Ascending aorta (tissue), 2 donors: ENCODE results near the gene GBF1. TPM values are rescaled to one million over a fixed set of nuclear protein-coding genes. Genes with fewer than 3 reads are reported as not detected.

Experiments used
- DNase-seq, 2 donors: peaks; one replicate each; pipeline ENCODE4 v3.0.0-alpha.2; 2019; ENCODE audit warnings: low spot score in 2 of 2
- H3K27ac ChIP-seq, 2 donors: fragments of 200-600 bp; sonication (generic); one replicate each; pipeline ENCODE4 v1.5.1; 2016 to 2017; ENCODE audit warnings: mild to moderate bottlenecking in 1 of 2
- H3K27me3 ChIP-seq: fragments of 200-600 bp; sonication (generic); one replicate; pipeline ENCODE4 v1.5.1; 2017
- H3K36me3 ChIP-seq, 2 donors: fragments of 200-600 bp; sonication (generic); one replicate each; pipeline ENCODE4 v1.5.1; 2016
- H3K4me1 ChIP-seq, 2 donors: fragments of 200-600 bp; sonication (generic); one replicate each; pipeline ENCODE4 v1.5.1; 2016 to 2017; ENCODE audit warnings: mild to moderate bottlenecking in 1 of 2
- H3K4me3 ChIP-seq, 2 donors: fragments of 200-600 bp; sonication (generic); one replicate each; pipeline ENCODE4 v1.5.1; 2016 to 2017; ENCODE audit warnings: mild to moderate bottlenecking in 1 of 2
- H3K9me3 ChIP-seq, 2 donors: fragments of 200-600 bp; sonication (generic); one replicate each; pipeline ENCODE4 v1.5.1; 2016
- intact Hi-C: fragments of 100-400 bp; cut with DNase I; formaldehyde crosslinking; loops from one replicate; pipeline ENCODE4 v1.15.1; 2023
- total RNA-seq: library from RNA; depleted of rRNA; stranded (reverse); fragments of >200 nt; gene quantifications from one replicate; pipeline ENCODE4 v1.1.0, GENCODE V29; 2016
- TF ChIP-seq, protein P1 (sequence below), 3 experiments: fragments of 200-600 bp in 2 of 3; fragments of 450-650 bp in 1 of 3; sonication (generic) in 2 of 3; IDR thresholded peaks; one replicate each; pipeline ENCODE4 v1.5.1; 2016 to 2019; ENCODE audit warnings: antibody characterized with exemption in 3 of 3, mild to moderate bottlenecking in 1 of 3, moderate library complexity in 1 of 3

Gene GBF1
- total RNA-seq, 1 donor from 2014 or later, result 56.0 TPM

DNA sequence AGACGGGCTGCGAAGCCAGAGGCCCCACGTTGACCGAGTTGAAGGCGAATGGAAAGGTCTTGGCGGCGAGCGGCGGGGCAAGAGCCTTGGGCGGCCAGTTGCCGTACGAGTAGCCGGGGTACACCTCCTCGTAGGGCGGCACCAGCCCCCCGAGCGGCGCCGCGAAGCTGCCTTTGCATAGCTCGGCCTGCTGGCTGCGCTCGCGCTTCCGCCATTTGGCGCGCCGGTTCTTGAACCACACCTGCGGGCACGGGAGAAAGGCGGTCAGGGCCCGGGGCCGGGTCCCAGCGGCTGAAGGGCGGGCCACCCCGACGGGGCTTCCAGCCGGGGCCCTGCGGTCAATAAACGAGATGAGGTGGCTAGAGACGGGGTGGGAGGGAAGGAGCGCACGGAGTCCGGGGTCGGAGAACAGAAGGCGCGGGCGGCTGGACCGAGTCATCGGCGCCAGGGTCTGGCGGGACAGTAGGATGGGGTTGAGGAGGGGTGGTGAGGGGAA is 14.4 kb upstream of the GBF1 start:
- Histone ChIP-seq H3K4me3 (peak overlapping the region; percentile 61 to 72), H3K36me3 (no peaks in the 10 kb centered on the region), H3K4me1 (peaks cover 18 to 25% of the 10 kb centered on the region in 2 donors), H3K27me3 (peaks cover 20% of the 10 kb centered on the region), H3K9me3 (no peaks in the 10 kb centered on the region), H3K27ac (no peak overlapping the region)
- TF ChIP-seq, protein P1, sequence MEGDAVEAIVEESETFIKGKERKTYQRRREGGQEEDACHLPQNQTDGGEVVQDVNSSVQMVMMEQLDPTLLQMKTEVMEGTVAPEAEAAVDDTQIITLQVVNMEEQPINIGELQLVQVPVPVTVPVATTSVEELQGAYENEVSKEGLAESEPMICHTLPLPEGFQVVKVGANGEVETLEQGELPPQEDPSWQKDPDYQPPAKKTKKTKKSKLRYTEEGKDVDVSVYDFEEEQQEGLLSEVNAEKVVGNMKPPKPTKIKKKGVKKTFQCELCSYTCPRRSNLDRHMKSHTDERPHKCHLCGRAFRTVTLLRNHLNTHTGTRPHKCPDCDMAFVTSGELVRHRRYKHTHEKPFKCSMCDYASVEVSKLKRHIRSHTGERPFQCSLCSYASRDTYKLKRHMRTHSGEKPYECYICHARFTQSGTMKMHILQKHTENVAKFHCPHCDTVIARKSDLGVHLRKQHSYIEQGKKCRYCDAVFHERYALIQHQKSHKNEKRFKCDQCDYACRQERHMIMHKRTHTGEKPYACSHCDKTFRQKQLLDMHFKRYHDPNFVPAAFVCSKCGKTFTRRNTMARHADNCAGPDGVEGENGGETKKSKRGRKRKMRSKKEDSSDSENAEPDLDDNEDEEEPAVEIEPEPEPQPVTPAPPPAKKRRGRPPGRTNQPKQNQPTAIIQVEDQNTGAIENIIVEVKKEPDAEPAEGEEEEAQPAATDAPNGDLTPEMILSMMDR (IDR thresholded peaks at IDR 0.05), result peak; percentile 9 to 38 (median 18)
- intact Hi-C loops, result loop anchor here (2.0 kb wide), 1 partner anchor 14 kb away; the partner anchor contains the start of gene GBF1
- DNase-seq, result no peak

DNA sequence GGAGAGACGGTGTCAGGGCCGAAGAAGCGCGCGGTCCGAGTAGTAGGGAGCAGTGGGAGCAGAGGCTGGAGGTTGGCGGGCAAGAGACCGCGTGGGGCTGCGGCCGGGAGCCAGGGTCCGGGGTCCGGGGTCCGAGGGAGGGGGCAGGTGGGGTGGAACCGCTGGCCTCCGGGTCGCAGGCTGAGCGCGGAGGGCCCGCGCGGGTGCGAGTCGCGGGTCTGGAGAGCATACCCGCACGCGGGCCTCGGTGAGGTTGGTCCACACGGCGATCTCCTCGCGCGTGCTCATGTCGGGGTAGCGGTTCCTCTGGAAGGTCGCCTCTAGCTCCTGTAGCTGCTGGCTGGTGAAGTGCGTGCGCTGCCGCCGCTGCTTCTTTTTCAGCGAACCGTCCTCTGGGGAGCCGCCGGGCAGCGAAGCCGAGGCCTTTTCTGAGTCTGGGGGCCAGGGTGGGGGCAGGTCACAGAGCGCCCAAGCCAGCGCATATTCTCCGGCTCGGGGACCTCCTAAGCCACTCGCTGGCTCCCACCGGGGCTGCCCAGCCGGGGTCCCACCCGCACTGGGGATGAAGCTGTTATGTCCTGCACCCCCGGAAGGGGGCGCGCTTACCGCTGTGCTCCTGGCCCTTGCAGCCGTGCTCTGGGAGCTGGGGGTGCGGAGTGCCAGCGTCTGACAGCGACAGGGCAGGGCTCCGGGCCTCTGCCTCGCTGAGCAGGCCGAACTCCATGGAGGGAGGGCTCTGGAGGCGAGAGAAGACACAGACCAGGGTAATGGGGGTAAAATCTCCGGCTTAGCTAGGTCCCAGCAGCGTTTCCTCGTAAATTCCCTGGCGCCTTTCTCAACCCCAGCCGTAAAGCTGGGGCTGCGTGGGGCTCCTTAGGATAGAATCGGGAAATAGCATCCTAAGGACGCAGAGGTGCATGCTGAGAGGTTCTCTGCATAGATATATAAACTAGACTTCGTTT is 13.7 kb upstream of the GBF1 start:
- Histone ChIP-seq H3K4me3 (peak overlapping the region; percentile 61 to 72), H3K4me1 (peaks cover 18 to 19% of the 10 kb centered on the region in 2 donors)
- TF ChIP-seq, protein P1 (IDR thresholded peaks at IDR 0.05), result peak in 2 of 3 experiments; percentile 49 to 59

DNA sequence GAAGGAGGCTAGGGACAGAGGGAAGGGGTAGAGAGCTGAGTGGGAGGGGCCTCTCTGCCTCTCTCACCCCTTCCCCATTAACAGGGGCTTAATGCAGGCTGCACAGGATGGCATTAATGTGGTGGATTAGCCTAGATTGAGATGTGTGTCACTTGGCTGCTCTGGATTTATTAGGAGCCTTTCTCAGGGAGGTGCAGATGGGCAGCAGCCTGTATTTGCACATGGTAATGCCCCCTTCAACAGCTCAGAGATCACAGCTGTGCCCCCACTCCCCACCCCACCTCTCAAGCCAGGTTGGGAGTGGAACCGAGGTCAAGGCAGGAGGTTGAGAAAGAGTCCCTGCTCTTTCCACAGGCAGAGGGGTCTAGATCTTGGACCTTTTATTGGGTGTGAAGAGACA is 11.3 kb upstream of the GBF1 start:
- TF ChIP-seq, protein P1 (IDR thresholded peaks at IDR 0.05), result no peak
- DNase-seq, result no peak
- H3K27me3 ChIP-seq, result peaks cover 20% of the 10 kb centered on the region
- peaks cover 18% of the 10 kb centered on the region in 2 donors for H3K4me1 ChIP-seq
- no peak overlapping the region for H3K27ac ChIP-seq
- no peaks in the 10 kb centered on the region for H3K9me3 ChIP-seq
- no peaks in the 10 kb centered on the region for H3K36me3 ChIP-seq
- no peak overlapping the region for H3K4me3 ChIP-seq
- intact Hi-C loops, result no loop called here

More for the DNA sequence above, 13.7 kb upstream of the GBF1 start:
- H3K9me3 ChIP-seq, result no peaks in the 10 kb centered on the region
- intact Hi-C loops, result loop anchor here (2.0 kb wide), 1 partner anchor 13 kb away; the partner anchor contains the start of gene GBF1
- no peaks in the 10 kb centered on the region for H3K36me3 ChIP-seq
- H3K27ac ChIP-seq, result no peak overlapping the region
- H3K27me3 ChIP-seq, result peaks cover 20% of the 10 kb centered on the region
- DNase-seq, result no peak

DNA sequence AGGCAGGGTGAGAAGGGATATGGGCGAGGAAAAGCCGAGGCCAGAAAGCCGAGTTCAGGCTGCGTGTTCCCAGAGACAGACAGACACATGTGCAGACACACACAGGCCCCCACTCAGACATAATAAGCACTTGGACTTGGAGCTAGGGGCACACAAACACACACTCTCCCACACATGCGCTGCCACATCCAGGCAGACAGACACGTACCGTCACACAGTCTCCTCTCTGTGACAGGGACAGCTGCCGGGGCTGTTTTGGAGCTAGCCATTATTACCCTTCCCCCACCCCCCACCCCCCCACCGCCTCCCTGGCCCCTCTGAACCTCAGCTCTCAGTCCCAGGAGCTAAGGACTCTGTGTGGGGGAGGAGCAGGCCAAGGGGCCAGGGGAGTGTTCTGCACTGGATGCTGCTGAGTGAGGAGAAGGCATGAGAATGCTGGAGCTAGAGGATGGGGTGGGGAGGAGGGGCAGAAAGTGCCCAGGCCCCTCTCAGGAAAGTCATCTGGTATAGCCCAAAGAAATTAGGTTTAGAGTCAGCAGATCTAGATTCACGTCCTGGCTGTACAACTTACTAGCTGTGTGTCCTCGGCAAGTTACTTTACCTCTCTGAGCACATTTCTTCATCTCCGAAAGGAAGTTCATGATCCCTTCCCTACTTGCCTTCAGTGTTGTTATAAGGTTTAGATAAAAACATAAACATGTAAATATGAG is 10.3 kb upstream of the GBF1 start:
- no peak for DNase-seq
- no peaks in the 10 kb centered on the region for H3K9me3 ChIP-seq
- H3K4me3 ChIP-seq, result no peak overlapping the region
- peaks cover 20% of the 10 kb centered on the region for H3K27me3 ChIP-seq
- H3K36me3 ChIP-seq, result no peaks in the 10 kb centered on the region
- intact Hi-C loops, result no loop called here
- TF ChIP-seq, protein P1 (IDR thresholded peaks at IDR 0.05), result no peak
- H3K27ac ChIP-seq, result no peak overlapping the region
- H3K4me1 ChIP-seq, result peaks cover 16 to 17% of the 10 kb centered on the region in 2 donors

DNA sequence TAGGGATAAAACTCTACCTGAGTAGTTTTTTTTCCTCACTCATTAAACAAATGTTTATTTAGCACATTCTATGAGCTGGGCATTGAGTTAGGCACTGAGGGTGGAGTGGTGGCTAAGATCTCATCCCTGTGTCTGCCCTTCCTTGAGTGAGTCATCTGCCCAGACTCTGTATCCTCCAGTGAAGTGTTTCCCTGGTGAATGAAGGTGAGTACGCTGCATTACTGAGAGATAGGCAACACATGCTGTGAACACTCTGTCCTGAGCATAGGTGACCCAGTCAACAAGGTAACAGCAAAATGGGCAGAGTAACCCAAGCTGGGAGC is 9.8 kb upstream of the GBF1 start:
- no peaks in the 10 kb centered on the region for H3K9me3 ChIP-seq
- intact Hi-C loops, result no loop called here
- no peaks in the 10 kb centered on the region for H3K36me3 ChIP-seq
- no peak overlapping the region for H3K27ac ChIP-seq
- peaks cover 13 to 17% of the 10 kb centered on the region in 2 donors for H3K4me1 ChIP-seq
- H3K27me3 ChIP-seq, result peaks cover 14% of the 10 kb centered on the region
- TF ChIP-seq, protein P1 (IDR thresholded peaks at IDR 0.05), result no peak
- DNase-seq, result no peak
- no peak overlapping the region for H3K4me3 ChIP-seq
